Activated effector memory CD4-positive, alpha-beta T cell treated with anti-CD3 and anti-CD28 coated beads, Interleukin-2, amount 50 U/mL, for 16 hours (primary cell): Measurements from ENCODE around the gene ARHGEF35.
"Not testable (repeated sequence)": the region's sequence is repeated elsewhere in the genome, so short reads cannot be mapped to it uniquely, and the experiment has no call there.

ENCODE experiments used
- DNase-seq: peaks from one replicate; pipeline ENCODE4 v3.0.0-alpha.2; 2020

Gene ARHGEF35

DNA sequence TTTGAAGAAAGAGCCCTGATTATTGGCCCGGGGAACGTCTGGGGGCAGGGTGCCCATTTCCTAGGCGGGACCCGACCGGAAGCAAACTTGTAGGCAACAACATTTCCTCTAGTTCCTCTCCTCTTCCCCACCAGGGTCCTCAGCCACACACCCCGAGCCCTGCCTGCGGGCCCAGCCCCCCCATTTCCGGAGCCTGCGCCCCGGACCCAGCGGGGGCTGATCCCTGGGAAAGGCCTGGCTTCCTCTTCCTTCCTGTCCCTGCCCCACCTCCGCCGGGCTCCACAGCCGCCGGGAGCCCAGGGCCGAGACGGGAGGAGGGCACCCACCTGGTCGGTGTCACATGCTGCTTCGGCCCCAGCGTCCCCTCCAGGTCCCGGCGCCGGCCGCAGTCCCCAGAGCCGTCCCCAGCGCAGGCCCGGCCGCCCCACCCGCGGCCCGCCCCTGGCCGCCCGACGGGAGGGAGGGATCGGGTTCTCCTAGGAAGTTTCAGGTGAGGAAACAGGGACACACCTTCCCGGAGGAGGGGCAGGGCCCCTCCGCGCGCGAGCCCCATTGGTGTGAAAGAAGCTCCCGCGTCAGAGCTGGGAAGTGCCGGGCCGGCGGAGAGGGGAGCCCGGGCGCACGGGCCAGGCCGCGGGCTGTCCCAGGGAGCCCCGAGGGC, at the start of gene ARHGEF35:
Gene ARHGEF35 (minus strand): TSS at position 622 of the 661 bp plus-strand sequence. CDS start 7,450 bp downstream, outside the sequence.
- not testable (repeated sequence) for DNase-seq

DNA sequence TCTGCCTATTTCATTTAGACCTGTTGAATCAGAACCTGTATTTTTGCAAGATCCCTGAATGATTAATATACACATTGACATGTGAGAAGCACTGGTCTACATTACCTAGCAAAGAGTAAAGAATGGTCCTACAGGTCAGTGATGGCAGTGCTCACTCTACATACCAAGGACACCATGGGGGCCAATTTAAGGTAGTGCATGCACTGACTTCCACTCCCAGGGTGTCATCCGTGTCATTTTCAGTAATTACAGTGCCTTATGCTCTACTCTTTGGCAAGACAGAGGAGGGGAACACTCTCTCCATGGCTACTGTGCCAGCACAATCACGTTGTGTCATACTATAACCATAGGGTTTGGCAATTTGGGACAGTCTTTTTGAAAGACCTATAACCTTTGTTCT, 49.7 kb upstream of the ARHGEF35 start:
- DNase-seq, result not testable (repeated sequence)

DNA sequence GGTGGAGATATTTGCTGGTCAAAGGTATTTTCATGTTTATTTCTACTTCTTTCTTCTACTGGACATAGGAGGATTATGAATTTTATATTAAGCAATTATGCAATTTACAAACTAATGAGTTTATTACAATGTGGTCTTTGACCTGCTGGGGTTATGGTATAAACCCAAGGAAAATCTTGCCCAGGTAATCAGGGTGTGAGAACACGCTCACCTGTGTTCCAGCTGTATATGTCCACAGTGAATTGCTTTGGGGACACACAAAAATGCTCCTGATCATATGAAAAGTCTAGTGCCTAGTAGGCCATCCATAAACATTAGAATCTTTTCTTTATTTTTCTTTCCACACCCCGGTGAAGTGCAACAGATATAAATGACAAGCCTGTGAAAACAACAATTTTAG, 43.7 kb upstream of the ARHGEF35 start, which contains the start of gene OR2A42:
Gene OR2A42 (minus strand): TSS at position 241 of the 400 bp plus-strand sequence. CDS start 6,762 bp downstream, outside the sequence.
- not testable (repeated sequence) for DNase-seq

DNA sequence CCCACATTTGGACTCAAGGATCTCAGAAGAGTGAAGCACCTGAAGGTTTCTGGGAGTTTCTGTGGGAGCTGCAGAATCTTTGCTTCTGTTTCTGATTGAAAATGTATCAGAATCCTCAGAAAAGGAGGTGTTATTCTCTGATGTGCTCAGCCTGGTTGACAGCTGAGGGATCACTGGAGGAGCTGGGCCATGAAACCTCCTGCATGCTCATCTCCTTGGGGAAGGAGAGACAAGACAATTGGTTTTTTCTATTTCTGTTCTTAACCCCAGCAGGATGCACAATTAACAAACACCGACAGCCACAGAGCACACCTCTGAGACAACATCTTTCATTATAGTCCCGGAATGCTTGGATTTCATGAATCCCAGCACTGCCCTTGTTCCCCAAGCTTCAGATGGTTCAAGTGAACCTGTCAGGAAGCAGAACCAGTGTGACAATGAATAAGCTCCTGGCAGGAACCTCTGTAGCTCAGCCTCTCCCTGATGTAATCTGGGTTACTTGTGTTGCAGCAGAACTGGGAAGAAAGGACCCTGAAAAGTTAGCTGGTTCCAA, 43.0 kb upstream of the ARHGEF35 start:
- DNase-seq, result not testable (repeated sequence)

DNA sequence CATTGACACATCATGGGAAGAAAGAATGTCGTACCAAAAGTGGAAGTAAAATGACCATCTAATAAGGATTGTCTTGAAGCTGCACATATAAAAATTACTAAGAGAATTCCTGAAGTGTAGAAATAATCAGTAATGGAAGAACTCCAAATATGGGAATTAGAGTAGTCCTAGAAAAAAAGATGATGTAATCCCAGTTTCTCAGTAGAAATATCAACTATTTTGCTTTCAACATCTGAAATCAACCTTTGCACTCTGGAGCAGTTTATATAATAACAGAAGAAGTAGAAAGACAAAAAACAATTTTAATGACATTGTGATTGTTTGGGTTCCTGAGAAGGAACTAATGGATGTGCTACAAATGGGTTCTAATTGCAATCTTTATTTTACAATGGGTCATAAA, 37.4 kb upstream of the ARHGEF35 start:
- DNase-seq, result not testable (repeated sequence)

DNA sequence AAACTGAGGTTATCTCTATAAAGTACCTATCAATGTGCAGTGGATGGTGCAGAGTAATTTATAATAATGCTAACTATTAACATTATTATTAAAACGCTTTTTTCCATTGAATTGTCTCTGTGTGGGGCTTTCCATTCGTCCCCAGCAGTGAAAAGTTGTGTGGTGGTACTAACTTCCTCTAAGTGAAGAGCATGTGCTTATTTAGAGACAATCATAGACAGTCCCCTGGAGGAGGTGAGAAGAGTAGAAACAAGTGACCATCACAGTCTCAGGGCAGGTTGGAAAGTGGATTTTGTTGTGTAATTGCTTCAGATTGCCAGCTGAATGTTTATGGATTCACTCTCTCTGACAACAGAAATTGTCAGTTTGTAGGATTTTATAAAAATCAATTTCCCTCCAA, 35.4 kb upstream of the ARHGEF35 start:
- DNase-seq, result not testable (repeated sequence)

DNA sequence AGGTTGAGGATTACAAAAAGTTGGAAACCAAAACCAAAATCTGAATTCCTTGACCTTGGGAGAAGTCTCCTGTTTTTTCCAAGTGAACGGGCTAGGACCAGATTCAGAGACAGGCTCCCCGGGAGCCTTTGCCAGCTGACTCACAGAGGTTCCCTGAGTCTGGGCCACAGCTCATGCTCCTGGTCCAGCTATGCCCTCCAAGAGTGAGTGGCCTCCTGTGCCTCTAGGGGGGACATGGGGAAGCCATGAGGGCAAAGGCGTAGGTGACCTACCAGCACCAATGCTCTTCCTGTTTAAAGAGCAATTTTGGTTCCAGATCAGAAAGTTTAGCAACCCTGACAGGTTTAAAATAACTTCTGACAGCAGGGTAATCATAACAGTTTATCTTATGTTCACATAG, 33.2 kb upstream of the ARHGEF35 start:
- DNase-seq, result not testable (repeated sequence)

DNA sequence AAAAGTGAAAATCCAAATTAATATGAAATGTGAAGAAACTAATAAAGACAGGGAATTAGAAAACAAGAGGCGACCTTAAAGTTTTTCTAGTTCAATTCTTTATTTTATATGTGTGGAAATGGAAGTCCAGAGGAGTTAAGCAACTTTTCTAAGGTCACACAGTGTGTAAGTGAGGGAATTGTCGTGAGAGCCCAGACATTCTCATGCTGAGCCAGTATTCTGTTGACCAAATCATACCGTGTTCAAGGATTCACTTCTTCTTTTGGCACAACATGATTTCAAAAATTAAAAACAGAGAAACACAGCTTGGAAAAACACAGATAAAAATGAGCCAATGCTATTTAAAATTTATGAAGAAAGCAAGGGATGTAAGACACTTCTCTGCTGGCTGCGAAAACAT, 31.2 kb upstream of the ARHGEF35 start:
- not testable (repeated sequence) for DNase-seq

DNA sequence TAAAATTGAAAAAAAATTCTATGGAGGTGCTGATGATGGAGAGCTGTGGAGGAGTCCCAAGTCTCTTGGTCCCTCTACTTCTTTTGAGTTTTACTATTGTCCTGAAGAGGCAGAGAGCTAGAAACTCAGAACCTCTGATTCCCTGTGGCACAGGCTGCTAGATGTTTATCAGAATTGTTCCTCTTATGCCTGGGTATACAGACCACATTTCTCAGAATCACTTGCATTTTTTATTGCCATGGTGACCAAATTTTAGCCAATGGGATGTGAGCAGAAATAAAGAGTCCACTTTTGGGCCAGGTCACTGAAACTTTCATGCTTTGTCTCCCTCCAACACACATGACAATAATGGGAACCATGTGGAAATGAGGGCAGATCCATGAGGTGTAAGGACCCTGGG, 28.0 kb upstream of the ARHGEF35 start:
- not testable (repeated sequence) for DNase-seq

DNA sequence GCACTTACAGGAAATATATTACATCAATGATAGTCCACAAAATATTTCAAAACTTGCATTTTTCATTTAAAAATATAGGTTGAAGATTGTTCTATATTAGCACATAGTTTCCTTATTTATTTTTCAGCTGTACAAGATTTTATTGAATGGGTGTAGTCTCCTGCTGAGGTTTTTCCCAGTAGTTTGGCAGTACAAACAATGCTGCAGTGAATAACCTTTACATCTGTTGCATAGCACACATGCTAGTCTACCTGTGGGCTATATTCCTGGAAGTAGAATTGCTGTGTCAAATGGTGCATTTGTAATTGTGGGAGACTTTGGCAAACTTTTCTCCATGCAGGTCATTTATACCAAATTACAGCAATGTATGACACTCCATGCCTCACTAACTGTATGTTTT, 24.9 kb upstream of the ARHGEF35 start:
- not testable (repeated sequence) for DNase-seq

DNA sequence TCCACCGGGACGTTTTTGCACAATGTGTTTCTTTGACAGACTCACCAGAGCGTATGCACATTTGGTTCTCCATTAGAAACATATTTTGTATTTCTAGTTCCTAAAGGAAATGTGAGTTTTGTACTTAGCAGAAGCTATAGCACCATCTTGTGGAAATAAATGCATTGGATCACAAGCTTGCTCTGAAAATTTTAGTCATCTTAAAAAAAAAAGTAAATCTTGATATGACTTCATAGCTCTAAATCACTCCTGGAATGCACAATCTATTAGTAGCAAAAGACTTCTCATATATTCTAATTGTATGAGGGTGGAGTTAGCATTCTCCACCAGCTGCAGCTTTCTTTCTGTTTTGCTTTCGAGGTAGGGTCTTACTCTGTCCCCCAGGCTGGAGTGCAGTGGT, 23.5 kb upstream of the ARHGEF35 start:
- not testable (repeated sequence) for DNase-seq

DNA sequence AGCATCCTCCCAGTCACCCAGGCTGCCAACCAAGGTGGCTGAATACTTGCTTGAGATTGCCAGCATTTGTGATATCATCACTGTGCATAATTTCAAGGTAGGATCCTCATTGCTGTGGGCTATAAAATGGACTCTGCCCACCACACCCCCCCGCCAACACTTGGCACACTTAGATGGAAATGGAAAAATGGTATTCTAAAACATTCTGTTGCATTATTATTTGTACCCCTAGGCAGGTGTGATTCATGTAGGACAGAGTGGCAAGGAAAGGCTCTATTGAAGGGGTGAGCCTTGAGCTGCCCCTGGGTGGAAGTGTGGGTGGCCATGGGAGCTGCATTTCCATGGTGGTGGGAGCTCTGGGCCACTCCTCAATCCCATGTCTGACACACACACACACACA, 22.9 kb upstream of the ARHGEF35 start:
- not testable (repeated sequence) for DNase-seq

DNA sequence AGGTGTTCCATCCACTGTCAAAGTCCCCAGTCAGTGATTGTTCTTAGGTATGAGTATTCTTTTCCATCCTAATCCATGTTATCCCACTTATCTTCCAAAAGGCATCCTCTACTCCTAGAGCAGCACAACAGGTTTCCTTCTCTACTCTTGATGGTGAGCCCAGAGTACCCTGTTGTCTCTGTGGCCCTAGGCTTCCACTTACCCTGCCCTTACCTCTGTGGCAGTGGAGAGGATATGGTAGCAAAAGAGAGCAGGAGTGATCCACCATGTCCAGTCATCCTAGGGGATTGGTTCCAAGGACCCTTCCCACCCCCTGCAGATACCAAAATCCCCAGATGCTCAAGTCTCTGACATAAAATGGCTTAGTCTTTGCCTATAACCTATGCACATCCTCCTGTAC, 21.6 kb upstream of the ARHGEF35 start:
- not testable (repeated sequence) for DNase-seq

DNA sequence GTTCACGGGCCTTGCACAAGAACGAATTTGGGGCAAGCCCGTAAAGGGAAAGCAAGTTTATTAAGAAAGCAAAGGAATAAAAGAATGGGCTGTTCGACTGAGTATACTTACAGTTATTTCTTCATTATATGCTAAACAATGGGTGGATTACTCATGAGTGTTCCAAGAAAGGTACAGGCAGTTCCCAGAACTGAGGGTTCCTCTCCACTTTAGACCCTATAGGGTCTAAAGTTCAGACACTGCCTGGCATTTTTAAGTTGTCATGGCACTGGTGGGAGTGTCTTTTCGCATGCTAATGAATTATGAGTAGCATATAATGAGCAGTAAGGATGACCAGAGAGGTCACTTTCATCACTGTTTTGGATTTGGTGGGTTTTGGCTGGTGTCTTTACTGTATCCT, 9.7 kb upstream of the ARHGEF35 start:
- DNase-seq, result not testable (repeated sequence)

DNA sequence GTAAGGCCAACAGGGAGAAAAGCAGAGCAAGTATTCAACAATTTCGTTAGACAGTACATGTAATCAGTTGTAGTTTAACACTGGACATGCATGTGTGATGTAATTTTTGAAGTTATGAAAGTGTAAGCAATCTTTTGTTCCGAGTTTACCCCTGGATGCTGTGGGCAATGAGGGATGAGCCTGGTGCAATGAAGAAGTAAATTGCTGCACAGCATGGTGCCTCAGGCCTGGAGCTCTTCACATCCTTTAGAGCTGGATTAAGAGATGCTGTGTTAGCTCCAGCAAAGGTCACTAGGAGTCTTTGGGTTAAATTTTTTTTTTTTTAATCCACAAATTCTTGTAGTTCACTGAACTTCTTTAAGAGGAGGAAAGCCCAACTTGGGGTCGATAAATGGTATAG, 7.5 kb upstream of the ARHGEF35 start:
- not testable (repeated sequence) for DNase-seq

DNA sequence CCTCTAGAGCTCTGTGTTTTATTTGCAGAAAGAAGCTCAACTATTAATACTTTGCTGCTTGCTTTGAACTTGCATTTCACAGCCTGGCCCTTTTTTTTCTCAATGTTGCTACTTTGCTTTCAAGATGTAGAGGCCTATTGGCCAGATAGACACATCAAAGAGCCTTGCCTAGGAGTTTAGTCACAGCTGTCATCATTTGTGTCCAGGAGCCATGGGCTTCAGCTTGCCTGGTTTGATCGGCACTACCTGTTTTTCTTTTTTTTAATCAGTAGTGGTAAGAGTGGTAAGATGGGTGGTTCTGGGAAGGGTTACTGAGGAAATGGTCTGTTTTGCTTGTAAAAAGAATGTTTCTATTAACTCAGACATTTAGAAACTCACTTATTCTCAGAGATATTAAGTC, 6.3 kb upstream of the ARHGEF35 start:
- not testable (repeated sequence) for DNase-seq

DNA sequence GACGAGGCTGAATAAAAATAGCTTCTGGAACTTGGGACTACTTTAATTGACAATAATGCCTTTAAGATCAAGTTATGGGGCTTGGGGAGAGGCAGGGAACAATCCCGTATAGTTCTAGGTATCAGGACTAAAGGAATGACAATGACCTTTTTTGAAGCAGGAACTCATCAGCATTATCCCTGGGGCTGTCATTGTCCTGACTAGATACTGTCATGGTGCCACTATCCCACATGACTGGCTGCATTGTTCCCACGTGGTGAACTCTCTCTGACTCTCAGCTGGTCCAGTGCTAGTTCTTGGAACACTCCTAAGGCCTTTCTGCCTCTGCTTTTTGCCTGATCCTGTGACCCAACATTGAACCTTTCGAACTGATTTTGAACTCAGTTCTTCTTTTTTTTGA, 3.3 kb upstream of the ARHGEF35 start:
- DNase-seq, result not testable (repeated sequence)

DNA sequence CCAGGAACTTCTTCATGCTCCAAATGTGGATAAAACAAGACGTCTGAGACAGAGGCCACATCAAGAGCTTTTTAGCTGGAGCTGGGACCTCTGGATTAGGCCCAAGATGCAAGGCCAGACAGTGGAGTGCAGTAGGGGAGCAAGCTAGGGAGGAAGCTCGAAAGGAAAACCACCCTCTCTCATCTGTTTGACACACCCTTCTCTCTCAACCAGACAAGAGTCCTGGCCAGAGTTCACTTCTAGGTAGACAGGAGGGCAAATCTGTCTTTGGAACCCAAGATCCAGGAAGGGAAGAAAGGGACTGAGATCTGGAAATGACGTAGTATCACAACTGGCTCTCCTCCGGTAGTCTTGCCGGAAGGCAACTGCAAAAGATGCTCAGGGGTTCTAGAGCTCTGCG, 1.2 kb downstream of the ARHGEF35 start:
- DNase-seq, result not testable (repeated sequence)

DNA sequence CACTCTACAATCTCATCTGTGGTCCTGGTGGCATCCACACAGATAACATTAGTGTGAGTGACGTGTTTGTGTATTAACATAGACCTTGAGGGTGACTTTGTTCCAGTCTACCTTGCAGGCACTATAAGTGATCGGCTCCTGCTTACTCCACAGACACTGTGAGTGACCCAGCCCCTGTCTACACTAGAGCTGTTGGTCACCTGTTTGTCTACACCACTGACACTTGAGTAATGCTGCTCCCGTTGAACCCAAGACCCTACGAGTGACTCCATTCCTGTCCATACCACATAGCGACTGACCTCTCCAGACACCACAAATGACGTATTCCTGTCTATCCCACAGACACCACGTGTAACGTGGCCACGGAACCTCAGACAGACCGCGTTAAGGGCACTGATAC, 1.9 kb downstream of the ARHGEF35 start:
- not testable (repeated sequence) for DNase-seq

DNA sequence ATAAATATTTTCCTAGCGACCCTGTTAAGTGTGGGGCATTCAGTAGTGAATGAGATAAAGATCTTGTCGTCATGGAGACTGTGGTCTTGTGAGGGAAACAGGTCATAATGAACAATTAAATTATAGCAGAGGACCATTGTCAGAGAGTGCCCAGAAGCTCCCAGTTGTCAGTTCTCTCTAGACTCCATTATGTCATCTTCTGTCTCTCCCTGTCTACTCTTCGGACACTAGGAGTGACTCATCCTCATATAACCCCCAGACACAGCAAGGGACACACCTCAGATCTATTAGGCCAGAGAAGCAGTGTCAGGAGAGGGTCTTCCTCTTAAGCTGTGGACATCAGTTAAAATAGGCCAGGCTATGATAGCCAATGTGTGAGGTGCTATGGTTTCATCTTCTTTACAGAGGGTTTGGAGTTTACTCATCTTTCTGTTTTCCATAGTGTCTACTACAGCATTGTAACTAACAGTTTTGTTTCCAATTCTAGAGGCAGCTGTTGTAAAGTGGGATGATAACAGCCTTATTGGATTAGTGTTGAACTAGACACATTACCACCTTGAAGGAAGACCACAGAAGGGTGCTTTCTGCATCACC, 7.0 kb downstream of the ARHGEF35 start:
- DNase-seq, result not testable (repeated sequence)

DNA sequence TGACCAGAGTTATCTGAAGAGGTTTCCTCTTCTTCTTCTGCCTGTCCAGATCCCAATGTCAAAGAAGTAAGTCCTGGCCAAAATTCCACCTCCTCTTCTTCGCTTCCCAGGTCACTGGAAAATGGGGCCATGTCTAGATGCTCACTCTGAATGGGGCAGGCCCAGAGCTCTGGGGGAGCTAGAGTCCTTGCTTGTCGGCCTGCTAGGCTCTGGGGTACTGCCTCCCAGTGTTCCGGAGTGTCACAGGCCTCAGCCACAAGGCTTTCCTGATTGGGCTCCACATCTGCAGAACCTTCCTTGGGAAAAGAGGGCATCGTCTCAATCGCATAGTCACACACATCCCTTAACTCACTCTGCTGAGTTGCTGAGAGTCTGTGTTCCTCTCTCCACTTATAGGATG, 7.8 kb downstream of the ARHGEF35 start:
- DNase-seq, result not testable (repeated sequence)

DNA sequence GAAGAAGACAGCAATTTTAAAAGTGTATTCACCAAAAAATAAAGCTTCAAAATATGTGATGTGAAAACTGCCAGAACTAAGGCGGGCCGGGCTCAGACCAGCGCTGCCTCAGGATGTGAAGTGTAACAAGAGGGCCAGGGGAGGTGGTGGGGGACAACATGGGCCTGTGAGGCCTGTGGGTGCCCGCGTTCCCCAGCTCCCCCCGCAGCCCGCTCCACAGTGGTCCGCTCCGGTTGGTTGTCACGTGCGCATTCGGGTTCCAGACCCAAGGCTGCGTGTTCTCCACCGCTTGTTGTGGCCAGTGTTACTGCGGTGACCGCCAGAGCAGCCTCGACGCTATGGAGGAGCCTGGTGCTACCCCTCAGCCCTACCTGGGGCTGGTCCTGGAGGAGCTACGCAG, 12.5 kb downstream of the ARHGEF35 start, which contains the start of gene CTAGE4:
Gene CTAGE4 (plus strand): TSS at position 301 of the 400 bp plus-strand sequence. CDS start 38 bp downstream, at position 339.
- DNase-seq, result not testable (repeated sequence)

DNA sequence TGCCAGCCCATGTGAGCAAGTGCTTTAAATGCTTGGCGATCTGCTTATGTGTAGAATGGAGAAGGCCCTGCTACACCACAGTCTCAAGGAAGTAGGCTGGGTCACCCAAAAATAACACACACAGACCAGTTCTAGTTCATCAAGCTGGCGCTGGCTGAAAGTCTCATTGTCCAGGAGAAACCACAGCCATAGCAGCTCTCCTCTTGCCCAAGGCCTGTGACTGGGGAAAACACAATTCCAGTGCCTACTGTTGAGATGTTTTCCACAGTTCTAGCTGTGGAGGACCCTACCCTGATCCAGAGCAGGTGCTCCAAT, 16.5 kb downstream of the ARHGEF35 start:
- not testable (repeated sequence) for DNase-seq
